ENCODE results near the gene RNU1-3. TPM values are rescaled to one million over a fixed set of nuclear protein-coding genes. Genes with fewer than 3 reads are reported as not detected.
A peak's percentile ranks its signal among the peaks of the same experiment; 100 is the strongest.

Gene RNU1-3
- total and polyA plus RNA-seq, 2 of the 13 experiments (the other 11 are each of a cell fraction or from before 2014, with no cell fraction given), result under 0.01 to 11,018 TPM

- TF ChIP-seq PRDM15 (CRISPR knock-in tag; IDR thresholded peaks at IDR 0.05) (0 out of 2 replicates have a peak, but pooled peaks have one; percentile 46), SATB2 (CRISPR knock-in tag; IDR thresholded peaks at IDR 0.05) (0 out of 2 replicates have a peak, but pooled peaks have one; percentile 23), NCOA5 (CRISPR knock-in tag; IDR thresholded peaks at IDR 0.05) (0 out of 2 replicates have a peak, but pooled peaks have one; percentile 48), MZF1 (CRISPR knock-in tag; IDR thresholded peaks at IDR 0.05; ENCODE audit: borderline replicate concordance) (0 out of 2 replicates have a peak, but pooled peaks have one; percentile 7), FOSL1 (CRISPR knock-in tag; IDR thresholded peaks at IDR 0.05; ENCODE audit: borderline replicate concordance) (peak; percentile 26; the same call in 1 of the 2 replicates), ZNF256 (CRISPR knock-in tag; conservative IDR thresholded peaks at IDR 0.05) (no peak), ZSCAN9 (CRISPR knock-in tag; IDR thresholded peaks at IDR 0.05; ENCODE audit: borderline replicate concordance) (no peak), CREM (IDR thresholded peaks at IDR 0.05) (no peak), CREM (CRISPR knock-in tag; IDR thresholded peaks at IDR 0.05) (0 out of 2 replicates have a peak, but pooled peaks have one; percentile 30), SNAI1 (CRISPR knock-in tag; IDR thresholded peaks at IDR 0.05; ENCODE audit: borderline replicate concordance) (peak; percentile 41; the same call in 1 of the 2 replicates), FIP1L1 (IDR thresholded peaks at IDR 0.05; ENCODE audit: borderline replicate concordance, insufficient read depth, low read depth, low read length) (0 out of 2 replicates have a peak, but pooled peaks have one; percentile 18), ZNF121 (CRISPR knock-in tag; IDR thresholded peaks at IDR 0.05) (no peak), GFI1 (CRISPR knock-in tag; IDR thresholded peaks at IDR 0.05; ENCODE audit: borderline replicate concordance) (no peak), NKX3-1 (CRISPR knock-in tag; IDR thresholded peaks at IDR 0.05) (peak; percentile 79; the same call in 1 of the 2 replicates), ZHX2 (IDR thresholded peaks at IDR 0.05; ENCODE audit: low read depth) (no peak), ZHX2 (CRISPR knock-in tag; IDR thresholded peaks at IDR 0.05; ENCODE audit: borderline replicate concordance) (peak; percentile 21), ZNF468 (CRISPR knock-in tag; IDR thresholded peaks at IDR 0.05) (0 out of 2 replicates have a peak, but pooled peaks have one; percentile 5), ZFP90 (CRISPR knock-in tag; IDR thresholded peaks at IDR 0.05; ENCODE audit: borderline replicate concordance) (no peak)
- TF ChIP-seq, protein P1, sequence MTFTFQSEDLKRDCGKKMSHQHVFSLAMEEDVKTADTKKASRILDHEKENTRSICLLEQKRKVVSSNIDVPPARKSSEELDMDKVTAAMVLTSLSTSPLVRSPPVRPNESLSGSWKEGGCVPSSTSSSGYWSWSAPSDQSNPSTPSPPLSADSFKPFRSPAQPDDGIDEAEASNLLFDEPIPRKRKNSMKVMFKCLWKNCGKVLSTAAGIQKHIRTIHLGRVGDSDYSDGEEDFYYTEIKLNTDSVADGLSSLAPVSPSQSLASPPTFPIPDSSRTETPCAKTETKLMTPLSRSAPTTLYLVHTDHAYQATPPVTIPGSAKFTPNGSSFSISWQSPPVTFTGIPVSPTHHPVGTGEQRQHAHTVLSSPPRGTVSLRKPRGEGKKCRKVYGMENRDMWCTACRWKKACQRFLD (CRISPR knock-in tag; IDR thresholded peaks at IDR 0.05; ENCODE audit: borderline replicate concordance), result no peak
Observed at GRCh38 chr1:16644193-16644481, 22.6 kb downstream of the RNU1-3 start (continued).

All from HepG2 (cell line).